NCI-H774 (cell line): ENCODE results near the gene NUDT7.

ENCODE experiments used
- DNase-seq: peaks from one replicate; lab custom pipeline; 2025; lab: John Stamatoyannopoulos, UW

NUDT7 gene

DNA sequence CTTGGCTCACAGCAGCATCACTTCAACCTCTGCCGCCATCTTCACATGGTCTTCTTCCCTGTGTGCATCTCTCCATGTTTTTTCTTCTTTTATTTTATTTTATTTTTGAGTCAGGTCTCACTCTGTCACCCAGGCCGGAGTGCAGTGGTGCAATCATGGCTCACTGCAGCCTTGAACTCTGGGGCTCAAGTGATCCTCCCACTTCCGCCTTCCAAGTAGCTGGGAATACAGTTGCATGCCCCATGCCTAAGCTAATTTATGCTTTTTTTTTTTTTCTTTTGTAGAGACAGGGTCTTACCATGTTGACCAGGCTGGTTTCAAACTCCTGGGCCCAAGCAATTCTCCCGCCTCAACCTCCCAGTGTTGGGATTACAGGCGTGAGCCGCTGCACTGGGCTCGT is 1.9 kb downstream of the NUDT7 start:
- DNase-seq, result no peak

DNA sequence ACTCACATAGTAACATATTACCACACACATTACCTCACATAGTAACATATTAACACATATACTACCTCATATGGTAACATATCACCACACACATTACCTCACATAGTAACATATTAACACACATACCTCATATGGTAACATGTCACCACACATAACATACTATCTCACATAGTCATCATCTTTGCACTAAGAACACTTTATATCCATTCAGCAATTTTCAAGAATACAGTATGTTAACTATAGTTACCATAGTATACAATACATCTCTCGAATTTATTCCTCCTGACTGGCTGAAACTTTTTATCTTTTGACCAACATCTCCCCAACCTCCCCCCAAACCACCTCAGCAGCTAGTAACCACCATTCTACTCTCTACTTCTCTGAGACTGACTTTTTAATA is 7.6 kb downstream of the NUDT7 start:
- DNase-seq, result no peak

DNA sequence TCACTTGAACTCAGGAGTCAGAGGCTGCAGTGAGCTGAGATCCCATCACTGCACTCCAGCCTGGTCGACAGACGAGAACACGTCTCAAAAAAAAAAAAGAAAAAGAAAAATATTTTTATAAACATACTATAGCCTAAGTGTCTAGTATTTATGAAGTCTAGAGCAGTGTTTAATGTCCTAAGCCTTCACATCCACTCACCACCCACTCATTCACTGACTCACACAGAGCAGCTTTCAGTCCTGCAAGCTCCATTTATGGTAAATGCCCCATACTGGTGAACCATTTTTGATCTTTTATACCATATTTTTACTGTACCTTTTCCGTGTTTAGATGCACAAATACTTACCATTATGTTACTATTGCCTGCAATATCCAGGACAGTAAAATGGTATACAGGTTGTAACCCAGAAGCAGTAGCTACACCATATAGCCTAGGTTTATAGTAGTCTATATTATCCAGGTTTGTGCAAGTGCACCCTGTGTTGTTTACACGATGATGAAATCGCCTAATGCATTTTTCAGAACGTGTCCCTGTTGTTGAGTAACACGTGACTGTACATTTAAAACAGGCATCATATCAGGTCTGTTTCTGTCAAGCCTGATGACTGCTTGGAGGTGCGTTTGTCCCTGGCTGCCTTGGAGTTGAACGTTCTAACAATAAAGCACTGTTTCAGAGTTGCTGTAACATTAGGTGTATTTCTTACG is 10.1 kb downstream of the NUDT7 start:
- no peak for DNase-seq

DNA sequence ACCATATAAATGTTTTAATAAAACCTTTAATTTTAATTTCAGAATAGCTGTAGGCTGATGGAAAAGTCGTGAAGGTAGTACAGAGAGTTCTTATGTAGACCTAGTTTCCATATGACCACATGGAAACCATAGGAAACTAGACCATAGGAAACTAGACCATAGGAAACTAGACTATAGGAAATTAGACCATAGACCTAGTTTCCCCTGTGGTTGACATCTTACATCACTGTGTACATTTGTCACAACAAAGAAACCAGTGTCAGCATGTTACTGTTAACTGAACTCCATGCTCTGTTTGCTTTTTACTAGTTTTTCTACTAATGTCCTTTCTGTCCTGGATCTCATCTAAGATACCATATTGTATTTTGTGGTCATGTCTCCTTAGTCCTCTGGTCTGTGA is 14.6 kb downstream of the NUDT7 start:
- DNase-seq, result no peak

DNA sequence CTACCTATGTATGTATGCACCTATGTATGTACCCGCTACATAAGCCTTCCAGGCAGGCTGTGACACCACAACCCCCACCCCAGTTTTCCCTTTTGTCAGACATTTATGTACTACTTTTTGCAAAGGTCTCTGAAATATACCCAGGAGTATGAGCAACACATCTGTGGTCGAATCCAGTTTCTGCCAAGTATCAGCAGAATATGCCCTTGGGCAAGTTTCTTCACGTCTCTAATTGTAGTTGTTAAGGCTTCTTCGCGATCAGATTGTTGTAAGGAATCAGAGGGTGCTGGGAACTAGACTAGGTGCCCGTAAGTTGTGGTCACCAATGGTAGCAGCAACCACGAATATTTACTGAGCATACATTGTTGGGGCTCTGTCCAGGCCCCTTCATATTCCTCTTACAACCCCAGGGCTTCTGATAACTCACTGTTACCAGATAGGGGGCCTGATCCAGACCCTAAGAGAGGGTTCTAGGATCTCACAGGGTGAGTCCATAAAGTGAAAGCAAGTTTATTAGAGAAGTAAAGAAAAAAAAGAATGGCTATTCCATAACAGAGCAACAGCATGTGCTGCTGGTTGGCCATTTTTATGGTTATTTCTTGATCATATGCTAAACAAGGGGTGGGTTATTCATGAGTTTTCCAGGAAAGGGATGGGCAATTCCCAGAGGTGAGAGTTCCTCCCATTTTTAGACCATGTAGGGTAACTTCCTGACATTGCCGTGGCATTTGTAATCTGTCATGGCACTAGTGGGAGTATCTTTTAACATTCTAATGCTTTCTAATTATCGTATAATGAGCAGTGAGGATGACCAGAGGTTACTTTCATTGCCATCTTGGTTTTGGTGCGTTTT is 16.6 kb downstream of the NUDT7 start:
- DNase-seq, result no peak

DNA sequence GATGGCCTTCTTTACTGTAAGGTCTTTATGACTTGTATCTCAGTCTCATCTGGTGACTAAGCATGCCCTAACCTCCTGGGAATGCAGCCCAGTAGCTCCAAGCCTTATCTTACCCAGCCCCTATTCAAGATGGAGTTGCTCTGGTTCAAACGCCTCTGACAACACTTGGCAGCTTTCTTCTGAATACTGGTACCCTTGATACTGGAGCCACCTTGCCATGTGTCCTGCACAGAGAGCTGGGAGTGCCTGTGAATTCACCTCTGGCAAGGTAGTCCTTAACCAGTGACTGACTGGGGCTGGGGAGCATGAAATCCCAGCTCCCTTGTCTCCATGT is 17.2 kb downstream of the NUDT7 start:
- DNase-seq, result no peak

DNA sequence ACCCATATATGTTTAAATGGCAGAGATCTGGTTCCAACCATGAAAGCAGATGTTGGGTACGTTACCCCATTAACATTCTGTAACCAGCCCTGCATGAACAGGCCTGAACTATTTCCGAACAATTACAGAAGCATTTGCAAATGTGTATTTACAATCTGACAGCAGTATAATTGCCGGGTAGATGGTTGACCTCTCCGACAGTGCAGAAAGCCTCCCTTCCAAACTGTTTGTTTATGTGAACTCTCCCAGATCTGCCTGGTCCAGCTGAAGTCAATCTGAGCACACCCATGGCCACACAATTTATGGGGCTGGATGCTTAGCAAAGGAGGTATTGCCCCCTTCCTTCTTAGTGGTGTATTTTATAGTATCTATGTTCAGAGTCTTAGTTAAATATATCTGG is 21.8 kb downstream of the NUDT7 start:
- no peak for DNase-seq

DNA sequence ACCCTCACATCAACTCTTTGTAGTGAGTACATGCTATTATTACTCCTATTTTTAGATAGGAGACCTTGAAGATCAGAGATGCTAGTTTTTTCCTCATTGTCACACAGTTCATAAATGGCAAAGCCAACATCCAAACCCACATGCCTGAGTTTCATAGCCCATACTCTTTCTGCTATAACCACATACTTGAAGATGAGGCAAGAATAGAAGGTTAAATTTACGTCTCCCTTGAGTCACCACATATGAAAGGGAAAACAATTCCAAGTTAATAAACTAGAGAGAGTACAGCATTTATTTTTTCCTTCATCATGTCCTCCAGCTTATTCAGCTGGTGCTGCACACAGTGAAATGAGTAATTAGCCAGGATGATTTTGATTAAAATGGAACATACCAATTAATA is 23.7 kb downstream of the NUDT7 start:
- no peak for DNase-seq

DNA sequence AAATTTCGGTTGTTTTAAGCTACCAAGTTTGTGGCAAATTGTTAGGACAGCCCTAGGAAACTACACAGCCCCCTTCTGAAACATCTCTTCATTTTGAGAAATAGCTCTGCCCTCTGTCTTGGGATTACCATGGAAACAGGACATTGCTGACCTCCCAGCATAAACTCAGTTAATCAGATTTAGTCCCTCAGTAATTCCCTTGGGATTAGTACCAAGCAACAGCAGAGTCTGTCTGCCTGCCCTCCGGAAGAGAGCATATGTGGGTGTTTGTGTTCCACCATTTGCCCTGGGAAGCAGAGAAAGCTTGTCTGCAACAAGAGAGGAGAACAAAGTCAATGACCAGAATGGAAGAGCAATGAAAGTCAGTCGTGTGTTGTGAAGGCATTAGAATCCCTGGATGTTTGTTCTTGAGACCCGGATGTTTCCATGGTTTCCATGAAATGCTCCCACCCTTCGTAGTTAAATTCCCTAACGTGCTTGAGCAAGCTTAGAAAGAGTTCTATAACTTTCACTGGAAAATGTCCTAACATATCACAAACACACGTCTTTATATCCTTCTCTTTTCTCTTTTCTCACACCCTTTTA is 26.2 kb downstream of the NUDT7 start:
- no peak for DNase-seq

DNA sequence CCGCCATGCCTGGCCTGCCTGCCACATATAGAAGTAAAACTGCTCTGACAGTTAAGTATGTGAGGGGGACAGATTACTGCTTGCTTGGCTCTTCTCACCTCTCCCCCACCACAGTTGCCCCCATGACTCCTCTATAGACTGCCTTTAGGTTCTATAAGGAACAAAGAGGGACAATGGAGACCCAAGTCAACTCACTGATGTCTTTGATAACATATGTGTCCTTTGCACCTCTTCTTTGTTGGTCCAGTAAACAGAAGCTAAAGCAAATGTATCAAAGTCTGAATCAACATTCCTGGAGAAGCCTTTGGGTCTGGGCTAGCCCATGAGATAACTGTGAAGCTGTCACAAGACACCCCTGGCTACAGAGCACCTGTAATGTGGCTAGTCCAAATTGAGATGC is 27.1 kb downstream of the NUDT7 start:
- no peak for DNase-seq

DNA sequence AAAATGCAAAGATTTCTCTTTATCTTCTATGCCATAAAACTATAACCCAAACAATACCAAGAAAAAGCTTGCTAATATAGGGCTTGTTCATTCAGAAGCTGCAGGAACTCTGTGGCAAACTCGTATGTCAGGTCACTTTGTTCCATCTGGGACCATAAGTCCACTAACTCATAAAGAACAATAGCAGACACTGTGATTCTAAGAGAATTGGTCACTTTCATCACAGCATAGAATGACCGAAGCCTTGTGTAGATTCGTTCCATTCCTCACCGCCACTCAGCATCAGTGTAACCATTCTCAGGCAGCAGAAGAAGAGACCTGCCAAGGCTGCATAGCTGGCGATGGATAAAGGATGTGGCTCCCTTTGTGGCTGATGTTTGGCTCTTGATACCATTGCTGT is 35.7 kb downstream of the NUDT7 start:
- DNase-seq, result no peak

DNA sequence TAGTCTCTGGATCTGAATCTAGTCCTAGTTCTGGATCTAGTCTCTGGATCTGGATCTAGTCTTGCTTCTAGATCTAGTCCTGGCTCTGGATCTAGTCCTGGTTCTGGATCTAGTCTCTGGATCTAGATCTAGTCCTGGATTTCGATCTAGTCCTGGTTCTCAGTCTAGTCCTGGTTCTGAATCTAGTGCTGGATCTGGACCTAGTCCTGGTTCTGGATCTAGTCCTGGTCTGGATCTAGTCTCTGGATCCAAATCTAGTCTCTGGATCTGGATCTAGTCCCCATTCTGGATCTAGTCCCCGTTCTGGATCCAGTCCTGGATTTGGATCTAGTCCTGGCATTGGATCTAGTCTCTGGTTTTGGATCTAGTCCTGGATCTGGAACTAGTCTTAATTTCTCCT is 36.2 kb downstream of the NUDT7 start:
- DNase-seq, result no peak

DNA sequence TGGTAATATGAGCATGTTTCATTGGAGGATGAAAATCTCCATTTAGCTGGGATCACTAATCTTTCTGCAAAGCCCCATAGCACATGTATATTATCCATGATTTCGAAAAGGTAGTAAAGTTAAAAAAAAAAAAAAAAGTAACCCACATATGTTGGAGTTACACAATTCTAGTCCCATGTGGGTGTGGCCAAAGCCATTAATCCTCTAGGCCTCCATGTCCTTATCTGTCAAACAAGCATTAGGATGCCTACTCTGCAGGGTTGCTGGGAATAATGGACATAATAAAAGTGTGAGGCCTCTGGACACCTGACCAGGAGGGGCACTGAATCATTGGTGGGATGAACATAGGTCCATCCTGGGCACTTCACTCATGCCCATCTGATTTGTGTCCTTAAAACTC is 36.9 kb downstream of the NUDT7 start:
- DNase-seq, result no peak

DNA sequence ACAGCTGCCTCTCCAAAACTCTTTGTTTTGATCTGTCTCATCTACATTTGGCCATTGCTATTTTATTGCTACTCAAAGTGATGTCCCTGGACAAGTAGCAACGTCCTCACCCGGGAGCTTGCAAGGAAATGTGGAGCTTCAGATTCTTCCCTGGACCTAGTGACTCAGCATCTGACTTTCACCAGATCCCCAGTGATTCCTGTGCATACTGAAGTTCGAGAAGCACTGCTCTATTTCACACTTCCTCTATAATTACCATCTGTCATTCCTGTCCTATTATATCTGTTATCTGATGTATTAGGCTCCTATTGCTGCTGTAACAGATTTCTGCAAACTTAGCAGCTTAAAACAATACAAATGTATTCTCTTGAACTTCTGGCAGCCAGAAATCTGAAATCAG is 37.5 kb downstream of the NUDT7 start:
- no peak for DNase-seq

DNA sequence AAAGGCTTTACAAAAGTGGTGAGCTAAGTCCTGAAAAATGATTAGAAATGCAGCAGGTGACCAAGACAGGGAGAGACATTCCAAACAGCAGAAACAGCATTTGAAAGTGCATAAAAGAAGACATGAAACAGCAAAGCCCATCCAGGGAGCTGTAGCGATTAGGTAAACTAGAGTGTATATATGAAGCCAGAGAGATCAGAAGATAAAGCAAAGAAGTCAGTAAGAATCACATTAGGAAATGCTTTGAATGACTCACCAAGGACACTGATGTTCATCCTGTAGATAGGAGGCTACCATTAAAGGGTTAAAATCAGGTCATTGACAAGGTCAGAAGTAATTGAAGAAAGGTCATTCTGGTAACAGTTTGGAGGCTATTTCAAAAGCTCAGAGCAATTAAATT is 38.5 kb downstream of the NUDT7 start:
- DNase-seq, result no peak

DNA sequence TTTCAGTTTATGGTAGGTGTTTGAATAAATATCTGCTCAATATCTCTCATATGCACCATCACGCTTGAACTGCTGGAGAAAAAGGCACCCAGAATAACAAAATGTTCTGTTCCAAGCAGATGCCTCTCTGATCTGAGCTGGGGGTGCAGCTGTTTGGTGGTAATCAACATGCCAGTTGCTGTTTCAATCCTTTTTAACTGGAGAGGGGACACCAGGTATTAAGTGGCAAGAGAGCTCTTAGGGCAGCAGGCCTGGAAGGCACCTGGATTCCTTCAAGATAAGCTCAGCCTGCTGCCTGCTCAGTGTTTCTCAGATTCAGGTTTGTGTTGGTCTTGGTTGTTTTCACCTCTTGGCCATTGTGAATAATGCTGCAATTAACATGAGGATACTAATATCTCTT is 38.9 kb downstream of the NUDT7 start:
- no peak for DNase-seq

DNA sequence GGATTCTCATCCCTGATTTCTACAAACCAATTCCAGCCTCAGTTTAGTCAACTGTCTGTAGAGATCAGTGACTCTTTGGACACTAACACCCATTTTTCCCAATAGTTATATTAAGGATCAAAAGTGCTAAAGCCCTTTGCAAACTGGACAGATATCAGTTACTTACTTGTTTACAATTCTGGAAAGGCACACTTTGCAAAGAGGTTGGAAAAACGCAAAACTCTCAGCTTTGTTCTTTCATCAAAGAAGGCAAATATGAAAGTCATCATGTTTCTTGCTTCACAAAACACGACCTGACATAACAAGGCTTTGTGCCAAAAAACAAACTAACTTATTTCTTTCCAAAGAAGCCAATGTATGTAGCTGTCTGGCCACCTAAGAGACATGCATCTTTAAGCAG is 39.9 kb downstream of the NUDT7 start:
- no peak for DNase-seq

DNA sequence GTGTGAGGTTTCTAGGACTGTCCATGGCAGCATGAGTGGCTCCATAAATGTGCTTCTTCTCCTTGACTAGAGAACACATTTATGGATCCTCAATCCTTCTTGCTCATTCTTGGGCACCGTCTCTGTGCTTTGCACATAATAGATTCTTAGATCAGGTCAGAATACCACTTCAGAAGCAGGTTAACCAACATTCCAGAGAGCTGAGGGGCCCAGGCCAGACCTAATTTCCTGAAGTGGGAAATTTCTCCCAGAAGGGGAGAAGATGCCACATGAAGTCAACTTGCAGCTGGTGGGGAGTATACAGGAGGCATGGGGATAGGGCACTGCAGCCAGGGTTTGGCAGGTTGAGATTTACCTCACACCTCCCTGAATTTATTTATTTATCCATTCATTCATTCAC is 41.7 kb downstream of the NUDT7 start:
- no peak for DNase-seq

DNA sequence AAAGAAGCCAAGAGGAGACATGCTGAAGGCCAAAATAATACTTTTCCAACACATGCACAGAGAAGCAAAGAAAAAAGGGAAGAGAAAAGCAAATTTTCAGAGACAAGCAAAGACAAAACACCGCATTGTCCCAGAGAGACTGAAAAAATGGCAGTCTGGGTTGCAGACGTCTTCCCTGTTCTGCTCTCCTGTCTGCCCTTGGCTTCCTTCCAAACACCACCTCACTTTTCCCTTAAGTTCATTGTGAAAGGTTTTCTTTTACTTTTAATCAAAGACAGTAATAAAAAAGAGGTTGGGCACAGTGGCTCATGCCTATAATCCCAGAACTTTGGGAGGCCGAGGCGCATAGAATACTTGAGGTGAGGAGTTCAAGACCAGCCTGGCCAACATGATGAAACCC is 44.9 kb downstream of the NUDT7 start:
- no peak for DNase-seq

DNA sequence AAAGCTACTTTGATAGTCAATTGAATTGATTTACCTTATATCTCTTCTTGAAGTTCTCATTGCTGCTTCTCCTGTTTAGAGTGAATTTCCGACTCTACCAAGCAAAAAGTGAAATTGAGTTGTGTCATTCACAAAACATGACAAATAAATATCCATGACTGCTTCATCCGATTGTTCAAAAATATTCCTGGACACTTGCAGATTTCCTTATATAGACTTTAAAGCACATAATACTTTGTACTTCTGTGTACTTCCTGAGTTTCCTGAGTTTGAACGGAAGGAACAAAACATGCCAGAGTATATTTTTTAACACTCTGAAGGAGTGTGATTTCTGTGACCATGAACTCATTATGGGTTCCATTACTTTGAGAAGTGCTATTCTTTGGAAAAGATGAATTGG is 45.5 kb downstream of the NUDT7 start:
- no peak for DNase-seq

DNA sequence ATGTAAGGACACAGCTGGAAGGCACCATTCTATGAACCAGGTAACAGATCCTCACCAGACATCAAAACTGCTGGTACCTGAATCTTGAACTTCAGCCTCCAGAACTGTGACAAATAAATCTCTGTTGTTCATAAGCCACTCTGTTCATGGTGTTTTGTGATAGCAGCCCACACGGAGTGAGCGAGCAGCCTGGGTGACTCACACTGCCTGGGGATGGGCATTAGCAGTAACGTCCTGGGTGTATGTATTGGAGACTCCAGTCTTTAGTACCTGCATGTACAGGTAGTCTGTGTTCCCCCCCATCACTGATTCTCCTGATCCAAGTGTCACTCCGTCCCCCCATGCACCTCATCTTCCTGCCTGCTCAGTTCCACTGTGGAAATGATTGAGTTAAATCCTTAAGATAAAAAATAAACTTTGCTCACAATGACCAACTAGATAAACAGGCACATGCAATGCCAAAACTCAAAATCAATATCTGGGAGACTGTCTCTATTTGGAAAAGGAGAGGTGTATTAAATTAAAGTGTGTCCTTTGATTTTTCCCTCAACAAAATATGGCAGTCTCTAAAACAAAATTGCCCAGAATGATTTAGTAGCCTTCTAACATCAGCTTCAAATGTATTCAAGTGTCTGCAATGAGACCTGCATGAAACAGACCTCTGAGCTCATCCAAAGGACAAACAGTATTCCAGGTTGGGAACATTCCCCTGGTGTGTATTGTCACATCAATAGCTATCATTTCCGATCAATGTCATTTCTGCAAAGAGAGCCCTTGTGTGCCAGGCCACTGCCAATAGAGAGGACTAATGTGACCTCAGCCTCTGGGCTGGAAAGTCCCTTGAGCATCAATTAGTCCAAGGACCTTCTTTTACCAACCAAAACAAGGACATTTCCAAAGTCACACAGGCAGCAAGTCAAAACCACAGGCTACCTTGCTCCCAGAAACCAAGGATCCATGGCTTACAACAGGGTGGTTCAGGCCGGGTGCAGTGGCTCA is 53.9 kb downstream of the NUDT7 start:
- DNase-seq, result no peak

DNA sequence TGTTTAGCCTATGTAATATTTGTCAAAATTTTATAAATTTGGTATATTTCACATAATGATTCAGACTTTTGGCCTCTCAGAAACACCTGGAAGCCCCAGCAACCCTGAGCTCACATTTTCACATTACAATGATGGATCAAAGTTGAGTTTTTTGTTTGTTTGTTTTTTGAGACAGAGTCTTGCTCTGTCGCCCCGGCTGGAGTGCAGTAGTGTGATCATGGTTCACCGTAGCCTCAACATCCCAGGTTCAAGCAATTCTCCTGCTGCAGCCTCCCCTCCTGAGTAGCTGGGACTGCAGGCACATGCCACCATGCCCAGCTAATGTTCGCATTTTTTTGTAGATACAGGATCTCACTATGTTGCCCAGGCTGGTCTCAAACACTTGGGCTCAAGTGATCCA is 55.4 kb downstream of the NUDT7 start:
- DNase-seq, result no peak
